Brain pericyte (primary cell): ENCODE measurements around the gene FKBP1A.
"Not testable (repeated sequence)": the region's sequence is repeated elsewhere in the genome, so short reads cannot be mapped to it uniquely, and the experiment has no call there.

Experiments used
- DNase-seq: peaks from one replicate; pipeline ENCODE4 v3.0.0-alpha.2; 2012; ENCODE audit warnings: low read depth, low spot score

FKBP1A gene

GRCh38 chr20:1417273-1417672 is 24.4 kb upstream of the FKBP1A start:
- DNase-seq = no peak

DNA sequence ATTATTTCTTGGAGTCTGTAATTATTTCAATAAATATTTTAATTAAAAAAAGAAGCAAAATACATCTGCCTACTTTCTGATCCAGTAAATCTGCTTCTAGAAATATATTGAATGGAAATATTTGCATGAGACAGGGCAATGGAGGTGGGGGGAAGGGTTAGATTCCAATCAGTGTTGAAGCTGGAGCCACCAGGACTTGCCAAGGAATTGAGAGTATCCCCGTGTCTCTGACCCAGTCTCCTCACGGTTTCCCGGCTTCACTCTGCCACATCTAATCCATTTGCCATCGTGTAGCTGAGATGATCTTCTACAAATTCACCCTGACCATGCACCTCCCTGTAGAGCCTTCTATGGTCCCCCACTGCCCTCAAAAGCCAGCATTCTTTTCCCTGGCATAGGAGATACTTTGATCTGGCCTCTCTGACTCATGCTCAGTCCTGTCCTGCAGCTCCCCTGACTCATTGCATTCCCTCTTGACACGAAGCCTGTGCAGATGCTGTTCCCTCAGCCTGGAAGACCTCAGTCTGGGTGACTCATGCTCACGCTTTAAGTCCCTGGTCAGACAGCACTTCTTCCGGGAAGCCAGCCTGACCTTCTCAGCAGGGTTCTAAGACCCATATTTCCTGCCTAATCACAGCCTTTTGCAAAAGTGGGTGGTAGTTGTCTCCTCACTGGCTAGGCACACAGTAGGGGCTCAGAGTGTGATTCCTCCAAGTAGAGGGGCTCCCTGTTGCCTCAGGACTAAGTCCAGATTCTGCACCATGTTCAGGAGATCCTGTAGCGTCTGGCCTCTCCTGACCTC is 23.0 kb upstream of the FKBP1A start:
- no peak for DNase-seq

DNA sequence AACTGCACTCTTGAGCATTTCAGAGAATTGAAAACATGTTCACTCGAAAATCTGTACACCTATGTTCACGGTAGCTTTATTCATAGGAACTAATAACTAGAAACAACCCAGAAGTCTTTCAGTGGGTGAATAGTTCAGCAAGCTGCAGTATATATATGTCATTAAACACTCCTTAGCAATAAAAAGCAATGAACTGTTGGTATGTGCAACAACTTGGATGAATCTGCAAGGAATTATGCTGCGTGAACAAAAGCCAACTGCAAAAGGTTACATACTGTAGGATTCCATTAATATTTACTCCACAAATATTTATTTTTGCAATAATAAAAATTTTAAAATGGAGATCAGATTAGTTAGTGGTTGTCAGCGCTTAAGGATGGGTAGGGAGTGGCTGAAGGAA is 22.1 kb upstream of the FKBP1A start:
- DNase-seq = no peak

GRCh38 chr20:1405801-1406200 is 12.9 kb upstream of the FKBP1A start:
- no peak for DNase-seq

DNA sequence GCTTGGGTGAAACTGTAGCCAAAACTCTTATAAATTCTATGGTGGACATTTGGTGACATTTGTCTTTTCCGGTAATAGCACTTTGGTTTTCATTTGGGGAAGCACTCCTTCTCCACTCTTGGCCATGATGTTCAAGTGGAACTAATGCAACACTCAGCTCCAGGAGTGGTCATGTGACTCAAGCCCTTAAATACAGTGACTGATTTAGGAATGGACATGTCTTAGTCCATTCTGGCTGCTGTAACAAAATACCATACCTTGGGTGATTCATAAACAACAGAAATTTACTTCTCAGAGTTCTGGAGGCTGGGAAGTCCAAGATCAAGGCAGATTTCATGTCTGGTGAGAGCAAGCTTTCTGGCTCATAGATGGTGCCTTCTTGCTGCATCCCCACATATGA is 10.8 kb upstream of the FKBP1A start:
- DNase-seq = no peak

DNA sequence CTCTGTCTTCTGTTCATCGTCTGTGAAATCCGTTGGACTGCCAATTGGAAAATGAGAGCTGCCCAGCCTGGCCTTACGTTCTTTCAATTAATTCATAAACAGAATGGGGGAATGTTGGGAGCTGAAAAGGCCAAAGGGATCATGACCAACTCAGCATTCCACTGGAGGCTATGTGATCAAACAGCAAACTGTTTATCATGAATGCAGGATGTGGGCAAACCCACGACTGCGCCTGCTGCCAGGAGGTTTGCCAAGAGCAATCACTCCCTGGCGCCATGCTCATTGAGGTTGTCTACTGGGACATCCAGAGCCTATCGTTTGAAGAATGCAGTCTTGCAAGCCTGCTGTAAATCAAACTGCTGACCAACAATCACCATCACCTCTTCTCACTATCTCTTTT is 9.3 kb upstream of the FKBP1A start:
- no peak for DNase-seq

GRCh38 chr20:1401451-1401907 is 8.6 kb upstream of the FKBP1A start:
- no peak for DNase-seq

DNA sequence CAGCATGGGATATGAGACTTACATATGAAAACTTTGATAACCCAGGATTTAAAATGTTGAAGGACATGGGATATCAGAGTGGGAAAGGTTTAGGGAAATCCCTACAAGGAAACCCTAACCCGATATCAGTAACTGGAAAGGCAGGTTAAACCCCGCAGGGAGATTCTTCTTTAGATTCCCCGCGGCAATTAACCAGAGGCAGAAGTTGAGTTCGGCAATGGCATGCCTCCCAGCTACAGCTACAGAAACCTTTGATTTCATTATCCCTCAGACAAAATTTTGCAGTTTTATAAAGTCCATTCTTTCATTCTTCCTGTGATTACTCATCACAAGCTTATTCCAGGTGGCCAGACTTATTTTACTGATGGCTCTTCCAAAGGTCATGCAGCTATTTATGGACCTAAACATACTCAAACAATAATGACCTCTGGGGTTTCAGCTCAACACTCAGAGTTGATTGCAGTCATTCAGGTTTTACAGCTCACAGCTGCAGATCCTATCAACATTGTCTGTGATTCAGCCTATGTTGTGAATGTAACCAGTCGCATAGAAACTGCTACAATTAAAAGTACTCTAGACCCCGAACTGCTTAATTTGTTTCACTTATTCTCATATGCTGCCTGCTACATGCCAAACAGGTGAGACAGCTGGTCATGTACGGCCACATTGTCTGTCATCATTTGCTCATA is 7.0 kb upstream of the FKBP1A start:
- DNase-seq = not testable (repeated sequence)

GRCh38 chr20:1398185-1398584 is 5.3 kb upstream of the FKBP1A start:
- DNase-seq = not testable (repeated sequence)

DNA sequence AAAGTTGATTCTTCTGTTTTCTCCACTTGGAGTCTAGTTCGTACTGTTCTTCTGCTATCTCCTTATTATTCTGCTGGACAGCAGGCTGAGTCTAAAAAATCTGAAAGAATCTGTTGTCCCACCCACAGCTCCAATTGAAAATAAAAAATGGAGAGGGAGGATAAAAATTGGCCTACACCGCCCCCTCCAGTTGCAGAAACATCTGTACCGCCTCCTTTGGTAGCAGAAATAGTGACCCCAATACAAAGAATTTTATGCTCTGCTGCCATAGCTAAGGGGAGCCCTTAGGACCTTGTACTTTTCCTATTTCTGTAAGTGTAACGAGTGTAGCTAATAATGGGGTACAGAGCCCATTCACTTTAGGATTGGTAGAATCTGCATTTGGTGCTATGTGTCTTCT is 4.9 kb upstream of the FKBP1A start:
- DNase-seq = no peak

GRCh38 chr20:1396702-1397101 is 3.8 kb upstream of the FKBP1A start:
- DNase-seq = no peak

DNA sequence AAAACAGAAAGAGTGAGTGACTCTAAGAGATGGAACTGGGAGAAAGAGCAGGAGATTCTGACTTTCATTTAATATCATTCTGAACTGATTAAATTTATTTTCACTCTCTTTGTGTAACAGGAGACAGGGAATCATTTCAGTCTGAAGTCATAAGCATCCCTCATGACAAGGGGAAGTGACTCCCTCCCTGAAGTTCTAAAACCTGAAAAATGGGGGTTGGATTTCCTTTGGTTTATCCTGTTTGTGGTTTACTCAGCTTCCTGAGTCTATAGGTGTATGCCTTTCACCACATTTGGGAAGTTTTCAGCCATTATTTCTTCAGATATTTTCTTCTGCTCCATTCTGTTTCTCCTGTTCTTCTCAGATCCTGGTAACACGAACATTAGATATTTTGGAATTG is 3.4 kb upstream of the FKBP1A start:
- no peak for DNase-seq

GRCh38 chr20:1394686-1395085 is 1.8 kb upstream of the FKBP1A start:
- DNase-seq = no peak

GRCh38 chr20:1393507-1393882 is 641 bp upstream of the FKBP1A start:
- DNase-seq = no peak

DNA sequence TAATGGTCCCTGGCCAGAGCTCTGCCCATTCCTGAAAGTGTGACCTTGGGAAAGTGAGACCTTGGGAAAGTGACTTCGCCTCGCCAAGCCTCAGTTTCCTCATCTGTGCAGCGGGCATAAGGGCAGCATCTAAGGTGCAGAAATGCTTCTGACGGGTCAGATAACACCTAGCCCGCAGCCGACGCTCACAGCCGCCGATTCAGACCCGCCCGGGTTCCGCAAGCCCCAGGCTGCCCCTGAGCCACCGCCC is 486 bp downstream of the FKBP1A start:
- no peak for DNase-seq

DNA sequence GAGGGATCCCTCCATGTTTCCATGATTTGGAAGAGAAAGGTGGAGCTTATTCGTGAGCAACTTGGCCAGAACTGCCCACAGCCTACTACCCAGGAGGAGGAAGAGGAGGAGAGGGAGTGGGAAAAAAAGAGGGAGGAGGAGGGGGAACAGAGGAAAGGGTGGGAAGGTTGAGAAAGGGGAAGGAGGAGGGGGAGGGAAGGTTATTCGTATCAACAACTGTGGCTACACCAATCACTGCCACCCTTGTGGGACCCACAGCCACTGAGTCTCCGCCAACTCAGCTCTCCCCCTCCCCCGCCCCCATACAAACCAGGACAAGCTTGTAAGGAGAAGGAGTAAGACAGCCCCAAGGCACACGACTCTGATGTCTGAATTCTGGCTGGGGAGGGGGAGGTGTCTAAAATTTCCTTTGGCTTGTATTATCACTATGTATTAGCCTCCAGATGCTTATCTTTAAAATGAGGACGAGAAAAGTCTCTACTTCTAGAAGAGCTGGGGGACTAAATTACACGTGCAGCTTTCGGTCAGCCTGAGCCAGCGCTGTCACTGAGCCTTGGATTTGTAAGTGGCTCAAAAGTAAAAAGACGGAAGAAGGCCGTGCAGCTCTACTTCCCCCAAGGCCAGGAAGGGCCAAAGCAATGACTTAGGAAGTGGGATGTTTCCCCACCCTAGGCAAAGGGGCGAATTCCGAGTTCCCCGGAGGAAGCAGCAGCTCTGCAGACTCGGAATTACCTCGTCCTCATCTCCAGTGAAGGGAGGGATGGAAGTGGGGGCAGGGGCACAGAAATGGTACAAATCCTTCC is 1.0 kb downstream of the FKBP1A start:
- DNase-seq = no peak

DNA sequence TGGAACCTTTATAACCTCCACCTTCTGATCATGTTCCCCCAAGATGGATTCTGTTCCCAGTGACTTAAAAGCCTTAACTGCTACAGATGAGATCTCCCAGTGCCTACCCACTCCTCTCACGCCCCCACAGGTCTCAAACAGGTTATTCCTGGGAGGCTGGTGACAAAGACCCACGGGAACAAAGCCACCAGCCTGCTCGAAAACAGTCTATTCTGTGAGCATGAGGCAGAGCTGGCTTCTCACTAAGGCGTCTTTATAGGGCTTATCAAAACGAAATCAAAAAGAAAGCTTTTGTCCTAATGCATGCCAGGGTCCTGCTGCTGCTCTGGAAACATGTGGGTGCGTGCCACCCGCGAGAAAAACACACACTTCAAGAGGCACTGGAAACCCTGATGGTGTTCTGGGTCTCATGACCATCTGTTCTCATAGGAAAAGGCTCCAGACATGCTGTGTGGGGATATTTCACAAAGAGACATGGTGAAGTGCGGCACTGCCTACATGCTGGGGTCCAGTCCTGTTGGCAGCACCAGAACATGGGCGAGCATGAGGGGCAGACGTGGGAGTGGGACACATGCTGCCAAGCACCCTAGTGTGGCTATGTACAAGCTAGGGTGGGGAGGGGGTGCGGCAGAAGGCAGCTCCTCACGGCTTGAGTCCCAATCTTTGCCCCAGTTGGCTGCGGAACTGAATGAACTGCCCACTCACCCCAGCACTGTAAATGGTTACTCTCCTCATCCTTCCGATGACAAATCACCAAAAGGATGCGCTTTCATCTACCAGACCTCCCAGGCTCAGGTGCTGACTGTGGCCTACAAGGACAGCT is 2.1 kb downstream of the FKBP1A start:
- DNase-seq = no peak

- no peak for DNase-seq
Measured at GRCh38 chr20:1389703-1390580, 2.9 kb downstream of the FKBP1A start.

- DNase-seq = no peak
Measured at GRCh38 chr20:1388741-1389483, 3.9 kb downstream of the FKBP1A start.

DNA sequence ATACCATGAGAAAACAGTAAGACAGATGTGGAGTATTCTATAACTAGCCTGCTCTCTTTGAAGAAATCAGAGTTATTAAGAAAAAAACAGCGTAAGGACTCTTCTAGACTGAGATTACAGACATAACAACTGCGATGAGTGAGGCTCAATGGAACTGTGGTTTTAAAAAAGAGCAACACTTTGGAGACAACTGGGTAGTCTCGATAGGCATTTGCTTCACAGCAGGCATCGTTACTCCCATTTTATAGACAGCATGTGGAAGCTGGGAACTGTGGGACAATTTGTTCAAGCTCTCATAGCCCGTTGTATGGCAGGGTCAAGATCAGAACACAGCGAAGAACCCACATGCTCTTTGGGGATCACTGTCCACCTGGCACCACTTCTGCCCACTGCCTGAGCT is 4.6 kb downstream of the FKBP1A start:
- DNase-seq = no peak
